Measurements from ENCODE around the gene XRCC1. TPM values are rescaled to one million over a fixed set of nuclear protein-coding genes. Genes with fewer than 3 reads are reported as not detected.

Gene XRCC1
- total RNA-seq, 1 experiment from 2014 or later, result 23.4 TPM

GRCh38 chr19:43620061-43621001, 45.0 kb upstream of the XRCC1 start:
- ChIA-PET CTCF (no interaction called here), POLR2A (ENCODE audit: unreplicated experiment) (no interaction called here)
- no peaks in the 10 kb centered on the region for H3F3A ChIP-seq (ENCODE audit: low read length, unreplicated experiment)
- H3K79me2 ChIP-seq (ENCODE audit: low read length), result peaks cover 18% of the 10 kb centered on the region
- ATAC-seq (no peak), DNase-seq (no peak)
- no peaks in the 10 kb centered on the region for H3K9me2 ChIP-seq (replicated peaks; ENCODE audit: low read length)
- H3K9me3 ChIP-seq (ENCODE audit: low read length), result no peaks in the 10 kb centered on the region
- TF ChIP-seq EZH2phosphoT487 (IDR thresholded peaks at IDR 0.05; ENCODE audit: borderline replicate concordance, low read length) (no peak), CTCF (conservative IDR thresholded peaks at IDR 0.05; ENCODE audit: low read depth, low read length) (no peak), EZH2 (IDR thresholded peaks at IDR 0.05; ENCODE audit: low read length, unreplicated experiment) (no peak)
- no peaks in the 10 kb centered on the region for H3K27me3 ChIP-seq (ENCODE audit: low read length)
- H2AFZ ChIP-seq (ENCODE audit: low read length), result peak overlapping the region; percentile 95
- peak overlapping the region; percentile 80 for H3K9ac ChIP-seq (ENCODE audit: low read length)
- no peak overlapping the region; the same call in 1 of the 2 replicates for H3K27ac ChIP-seq (ENCODE audit: low read length)
- TSS peak; percentile 90 for BruUV-seq (replicated peaks)
- intact Hi-C loops (cut with micrococcal nuclease), result no loop called here
- no peaks in the 10 kb centered on the region for H4K20me1 ChIP-seq (ENCODE audit: low read length)
- H3K4me2 ChIP-seq (ENCODE audit: low read length), result peak overlapping the region; percentile 93
- peaks cover 13% of the 10 kb centered on the region for H3K4me1 ChIP-seq (ENCODE audit: insufficient read depth, low read length)
- H3K4me3 ChIP-seq (ENCODE audit: low read length), result peak overlapping the region; percentile 78
- no peaks in the 10 kb centered on the region for H3K36me3 ChIP-seq (ENCODE audit: low read depth, low read length)

GRCh38 chr19:43619262-43620060, 44.1 kb upstream of the XRCC1 start, which contains the start of gene ZNF428:
Gene ZNF428, minus strand, starts transcription at chr19:43619629. Its CDS starts 5,325 bp downstream, at chr19:43614304.
- Histone ChIP-seq H3K4me1 (ENCODE audit: insufficient read depth, low read length) (peaks cover 13% of the 10 kb centered on the region), H3F3A (ENCODE audit: low read length, unreplicated experiment) (no peaks in the 10 kb centered on the region), H3K36me3 (ENCODE audit: low read depth, low read length) (no peaks in the 10 kb centered on the region), H2AFZ (ENCODE audit: low read length) (peak within 1 kb of the TSS; percentile 95), H3K27me3 (ENCODE audit: low read length) (no peaks in the 10 kb centered on the region), H3K9ac (ENCODE audit: low read length) (peak within 1 kb of the TSS; percentile 80), H3K27ac (ENCODE audit: low read length) (peak within 1 kb of the TSS; percentile 33; the same call in 1 of the 2 replicates), H3K4me2 (ENCODE audit: low read length) (peak within 1 kb of the TSS; percentile 93), H3K9me3 (ENCODE audit: low read length) (no peaks in the 10 kb centered on the region), H4K20me1 (ENCODE audit: low read length) (no peaks in the 10 kb centered on the region), H3K9me2 (replicated peaks; ENCODE audit: low read length) (no peaks in the 10 kb centered on the region), H3K4me3 (ENCODE audit: low read length) (peak within 1 kb of the TSS; percentile 78), H3K79me2 (ENCODE audit: low read length) (peaks cover 18% of the 10 kb centered on the region)
- peak; percentile 74 for DNase-seq
- CTCF ChIA-PET, result no interaction called here
- intact Hi-C loops (cut with micrococcal nuclease), result no loop called here
- TF ChIP-seq EZH2 (IDR thresholded peaks at IDR 0.05; ENCODE audit: low read length, unreplicated experiment), result no peak
- TF ChIP-seq EZH2phosphoT487 (IDR thresholded peaks at IDR 0.05; ENCODE audit: borderline replicate concordance, low read length), result no peak
- TF ChIP-seq CTCF (conservative IDR thresholded peaks at IDR 0.05; ENCODE audit: low read depth, low read length), result no peak
- POLR2A ChIA-PET (ENCODE audit: unreplicated experiment), result no interaction called here
- BruUV-seq (replicated peaks), result no TSS peak
- peak; percentile 97 for ATAC-seq
